ENCODE data around the gene LPCAT2.
"Not testable (repeated sequence)": the region's sequence is repeated elsewhere in the genome, so short reads cannot be mapped to it uniquely, and the experiment has no call there.

The LPCAT2 gene

DNA sequence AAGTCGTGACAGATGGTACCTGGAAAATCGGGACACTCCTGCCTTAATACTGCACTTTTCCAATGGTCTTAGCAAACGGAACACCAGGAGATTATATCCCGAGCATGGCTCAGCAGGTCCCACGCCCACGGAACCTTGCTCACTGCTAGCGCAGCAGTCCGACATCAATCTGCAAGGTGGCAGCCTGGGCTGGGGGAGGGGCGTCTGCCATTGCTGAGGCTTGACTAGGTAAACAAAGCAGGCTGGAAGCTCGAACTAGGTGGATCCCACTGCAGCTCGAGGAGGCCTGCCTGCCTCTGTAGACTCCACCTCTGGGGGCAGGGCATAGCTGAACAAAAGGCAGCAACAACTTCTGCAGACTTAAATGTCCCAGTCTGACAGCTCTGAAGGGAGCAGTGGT is 106.8 kb downstream of the LPCAT2 start:
- DNase-seq, result not testable (repeated sequence)

DNA sequence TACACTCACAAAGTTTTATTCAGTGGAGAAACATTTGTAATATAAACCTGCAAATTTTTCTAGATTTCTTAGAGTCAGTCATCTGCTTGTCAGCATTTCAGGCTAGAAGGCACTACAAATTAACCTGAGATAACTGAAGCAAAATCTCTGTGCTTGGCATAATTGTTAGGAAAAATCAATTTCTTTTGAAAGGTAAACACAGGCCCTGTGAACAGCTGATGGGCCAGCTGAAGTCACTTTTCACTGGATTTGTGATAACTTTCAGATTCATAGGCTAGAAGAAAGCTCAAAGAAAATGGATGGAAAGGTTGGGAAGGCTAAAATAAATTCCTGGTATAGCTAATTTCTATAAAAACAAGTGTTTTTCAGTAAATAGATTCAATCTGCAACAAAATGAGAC is 112.9 kb downstream of the LPCAT2 start:
- DNase-seq, result no peak

DNA sequence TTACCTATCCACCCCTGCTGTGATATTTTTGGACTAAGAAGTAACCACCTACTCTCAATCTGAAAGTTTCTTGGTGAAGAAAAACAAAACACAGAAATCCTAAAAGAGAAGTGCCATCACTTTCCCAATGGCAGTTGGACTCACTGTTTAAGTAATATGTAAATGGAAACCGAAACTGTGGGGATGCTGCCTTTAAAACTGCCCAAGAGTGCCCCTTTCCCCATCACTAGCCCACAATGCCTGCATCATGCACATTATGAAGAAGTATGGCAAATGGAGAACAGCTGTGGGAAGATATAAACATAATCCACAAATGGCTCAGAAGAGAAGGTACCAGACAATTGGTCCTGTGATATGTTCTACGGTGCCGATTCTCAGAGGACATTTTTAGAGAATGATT is 113.4 kb downstream of the LPCAT2 start:
- DNase-seq, result no peak

DNA sequence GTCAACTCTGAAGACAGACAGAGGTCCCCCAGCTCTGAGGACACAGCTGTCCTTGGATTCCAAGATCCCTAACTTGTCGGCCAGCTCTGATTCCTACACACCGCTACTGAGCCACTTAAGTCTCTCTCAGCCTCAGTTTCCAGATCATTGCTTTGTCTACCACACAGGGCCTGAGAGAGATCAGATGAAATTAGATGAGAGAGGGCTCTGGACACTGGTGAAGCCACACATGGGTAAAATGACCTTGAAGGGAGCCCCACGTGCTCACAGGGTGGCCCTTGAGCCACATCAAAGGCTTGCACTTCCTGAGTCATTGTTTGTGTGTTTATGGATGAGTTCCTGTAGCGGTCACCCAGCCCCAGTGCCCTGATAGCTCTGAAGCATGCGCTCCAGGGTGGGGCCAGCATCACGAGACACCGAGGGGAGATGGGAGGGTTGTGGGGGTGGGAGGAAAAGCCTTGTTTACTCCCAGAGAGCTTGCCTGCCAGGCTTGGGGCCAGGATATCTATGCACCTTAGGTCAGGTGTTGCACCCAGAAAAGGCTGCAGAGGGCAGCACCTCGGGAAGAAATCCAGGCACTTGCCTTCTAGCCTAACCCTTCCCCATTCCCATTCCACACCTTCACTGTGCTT is 114.2 kb downstream of the LPCAT2 start:
- DNase-seq, result no peak

DNA sequence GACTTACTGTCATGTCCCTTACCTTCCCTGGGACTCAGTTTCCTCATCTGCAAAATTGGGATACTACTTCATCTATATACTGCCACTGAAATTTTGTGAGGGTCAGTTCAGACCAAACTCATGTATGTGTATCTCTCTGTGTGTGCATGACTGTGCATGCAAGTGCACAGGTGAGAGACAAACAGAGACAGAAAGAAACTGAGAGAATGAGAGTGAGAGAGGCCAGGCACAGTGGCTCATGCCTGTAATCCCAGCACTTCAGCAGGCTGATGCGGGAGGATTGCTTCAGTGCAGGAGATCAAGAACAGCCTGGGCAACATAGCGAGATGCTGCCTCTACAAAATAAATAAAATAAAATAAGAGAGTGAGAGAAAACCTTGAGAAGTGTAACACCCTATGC is 114.8 kb downstream of the LPCAT2 start:
- DNase-seq, result no peak

DNA sequence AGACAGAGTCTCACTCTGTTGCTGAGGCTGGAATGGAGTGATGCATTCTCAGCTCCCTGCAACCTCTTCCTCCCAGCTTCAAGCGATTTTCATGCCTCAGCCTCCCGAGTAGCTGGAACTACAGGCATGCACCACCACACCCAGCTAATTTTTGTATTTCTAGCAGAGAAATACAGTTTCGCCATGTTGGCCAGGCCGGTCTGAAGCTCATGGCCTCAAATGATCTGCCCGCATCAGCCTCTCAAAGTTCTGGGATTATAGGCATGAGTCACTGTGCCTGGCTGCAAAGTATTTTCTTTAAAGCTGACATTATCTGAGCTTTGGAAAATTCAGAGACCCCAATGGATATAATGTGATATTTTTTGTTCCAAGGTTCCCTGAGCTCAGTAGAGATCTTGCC is 115.8 kb downstream of the LPCAT2 start:
- DNase-seq, result no peak

DNA sequence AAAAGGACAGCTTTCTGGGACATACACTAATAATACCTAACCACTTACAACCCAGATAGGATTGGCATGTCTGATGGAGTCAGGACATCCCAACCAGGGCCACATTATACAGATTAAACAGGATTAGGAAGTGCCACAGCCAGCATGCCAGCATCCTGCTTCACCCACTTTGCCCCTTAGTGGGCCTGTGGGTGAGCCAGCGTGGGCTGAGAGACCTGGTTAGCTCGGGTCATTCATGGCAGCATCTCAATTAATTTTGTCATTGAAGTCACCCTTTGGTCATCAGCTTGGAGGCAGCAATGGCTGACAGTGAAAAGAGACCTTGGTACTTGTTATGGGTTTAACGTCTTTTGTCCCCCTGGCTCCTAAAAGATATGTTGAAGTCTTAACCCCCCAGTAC is 117.0 kb downstream of the LPCAT2 start:
- no peak for DNase-seq

DNA sequence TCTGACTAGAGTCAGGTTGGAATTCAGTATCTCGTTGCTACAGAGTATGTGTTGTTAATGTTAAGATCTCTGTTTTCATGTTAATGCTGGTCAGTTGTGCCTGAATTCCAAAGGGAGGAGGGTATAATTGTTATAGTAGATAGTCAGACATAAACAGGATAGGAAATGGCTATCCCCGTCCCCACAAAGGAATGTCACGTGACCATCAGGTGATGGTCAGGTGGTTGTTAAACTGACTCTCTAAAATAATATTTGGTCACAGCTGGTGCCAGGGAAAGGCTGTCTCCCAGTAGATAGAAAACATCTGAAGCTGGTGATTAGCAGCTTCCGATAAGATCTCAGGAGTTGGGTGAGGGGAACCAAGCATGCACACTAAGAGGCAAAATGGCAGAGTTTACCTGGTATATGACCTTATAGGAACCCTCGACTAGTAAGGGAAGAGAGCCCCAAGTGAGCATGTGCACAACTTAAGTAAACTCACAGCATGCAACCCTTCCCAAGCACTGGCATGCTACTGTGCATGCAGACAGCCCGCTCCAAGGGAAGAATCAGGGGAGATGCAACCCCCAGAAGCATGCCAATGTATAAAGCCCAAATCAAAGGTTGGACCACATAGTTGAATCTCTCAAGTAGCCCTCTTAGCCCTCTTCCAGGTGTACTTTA is 119.6 kb downstream of the LPCAT2 start:
- DNase-seq, result no peak

DNA sequence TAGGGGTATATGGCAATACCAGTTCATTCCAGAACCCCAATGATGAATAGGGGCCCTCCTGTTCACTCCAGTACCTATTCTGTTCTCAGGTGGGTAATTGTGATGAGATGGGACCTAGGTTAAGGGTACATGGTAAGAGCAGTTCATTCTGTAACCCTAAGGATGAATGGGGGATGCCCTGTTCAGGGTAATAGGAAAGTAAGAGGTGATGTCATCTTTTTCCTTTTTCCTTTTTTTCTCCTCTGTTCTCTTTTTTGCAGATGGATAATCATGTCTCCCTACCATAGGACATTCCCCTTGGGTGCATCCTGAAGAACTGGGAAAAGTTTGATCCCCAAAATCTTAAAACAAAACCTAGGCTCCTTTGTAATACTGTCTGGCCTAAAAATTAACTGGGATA is 121.9 kb downstream of the LPCAT2 start:
- no peak for DNase-seq

DNA sequence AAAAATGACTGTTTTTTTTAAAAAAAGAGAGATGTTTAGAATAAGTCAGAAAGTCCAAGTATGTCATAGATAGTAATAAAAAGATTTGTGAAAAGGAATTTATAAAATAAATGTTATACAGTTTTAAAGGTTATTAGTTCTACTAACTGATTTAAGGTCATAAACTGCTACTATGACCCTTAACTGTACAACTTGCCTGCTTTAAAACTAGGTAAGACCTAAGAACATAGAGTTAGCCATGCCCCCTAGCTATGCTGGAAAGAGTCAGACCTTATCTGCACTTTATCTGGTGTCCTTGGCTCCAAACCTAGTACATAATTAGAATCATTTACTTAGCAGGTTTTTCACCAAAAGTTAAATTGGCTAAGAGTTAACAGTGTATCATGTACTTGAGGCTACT is 123.4 kb downstream of the LPCAT2 start:
- no peak for DNase-seq

DNA sequence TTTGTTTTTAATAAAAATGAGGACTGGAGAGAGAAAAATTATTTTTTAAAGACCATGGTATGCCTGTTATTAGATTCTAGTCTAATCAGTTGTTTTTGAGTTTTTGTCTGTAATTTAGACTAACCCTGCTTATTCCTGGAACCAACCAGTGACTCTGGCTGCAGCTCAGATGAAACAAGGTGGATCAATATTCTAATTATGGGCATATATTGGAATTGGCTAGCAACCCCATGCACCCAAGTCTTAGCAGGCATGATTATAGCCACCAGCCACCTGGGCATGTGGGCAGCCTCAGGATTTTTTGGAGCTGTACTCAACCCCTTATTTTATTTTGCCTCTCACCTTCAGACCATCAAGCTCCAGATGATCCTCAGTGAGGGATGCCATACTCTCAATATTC is 125.3 kb downstream of the LPCAT2 start:
- no peak for DNase-seq
